SK-N-SH treated with all-trans-retinoic acid at 6 μM for 48 hours (cell line): ENCODE measurements around the gene CNTNAP2.

Source experiments
- ATAC-seq: fragments of 200-7000 bp; cut with Tn5 transposase; 3 replicates; pipeline ENCODE4 v1.9.1; 2020; ENCODE audit warnings: mild to moderate bottlenecking, moderate library complexity
- ARNTL ChIP-seq: fragments of 450-650 bp; formaldehyde crosslinking; IDR thresholded peaks from 2 replicates; pipeline ENCODE4 v1.5.0; 2020; ENCODE audit warnings: low read depth, mild to moderate bottlenecking, moderate library complexity, borderline replicate concordance
- BACH2 ChIP-seq: fragments of 250-450 bp; sonication (Bioruptor Pico); IDR thresholded peaks from 2 replicates; pipeline ENCODE4 v1.9.0; 2021; ENCODE audit warnings: mild to moderate bottlenecking, borderline replicate concordance
- CSDC2 ChIP-seq: fragments of 250-450 bp; sonication (Bioruptor Pico); IDR thresholded peaks from 2 replicates; pipeline ENCODE4 v1.5.0; 2020; ENCODE audit warnings: mild to moderate bottlenecking, moderate library complexity
- ESRRG ChIP-seq: fragments of 250-450 bp; sonication (Bioruptor Pico); IDR thresholded peaks from 2 replicates; pipeline ENCODE4 v1.6.1; 2021; ENCODE audit warnings: mild to moderate bottlenecking
- GLIS3 ChIP-seq: fragments of 250-450 bp; sonication (Bioruptor Pico); IDR thresholded peaks from 2 replicates; pipeline ENCODE4 v1.5.0; 2020; ENCODE audit warnings: mild to moderate bottlenecking, moderate library complexity
- OSR1 ChIP-seq: fragments of 250-450 bp; sonication (Bioruptor Pico); IDR thresholded peaks from 2 replicates; pipeline ENCODE4 v1.8.0; 2022; ENCODE audit warnings: moderate library complexity, mild to moderate bottlenecking, inconsistent platforms
- RARB ChIP-seq: fragments of 250-450 bp; sonication (Bioruptor Pico); IDR thresholded peaks from 2 replicates; pipeline ENCODE4 v1.8.0; 2021; ENCODE audit warnings: mild to moderate bottlenecking, moderate library complexity
- SNAI2 ChIP-seq: fragments of 250-450 bp; sonication (Bioruptor Pico); IDR thresholded peaks from 2 replicates; pipeline ENCODE4 v1.5.0; 2020; ENCODE audit warnings: mild to moderate bottlenecking, moderate library complexity
- TCF4 ChIP-seq: fragments of 250-450 bp; sonication (Bioruptor Pico); IDR thresholded peaks from 2 replicates; pipeline ENCODE4 v1.8.0; 2021; ENCODE audit warnings: mild to moderate bottlenecking, moderate library complexity, borderline replicate concordance
- ZC3H10 ChIP-seq: fragments of 250-450 bp; sonication (Bioruptor Pico); IDR thresholded peaks from 2 replicates; pipeline ENCODE4 v1.5.1; 2021; ENCODE audit warnings: mild to moderate bottlenecking, moderate library complexity
- ZFP3 ChIP-seq: fragments of 250-450 bp; sonication (Bioruptor Pico); IDR thresholded peaks from 2 replicates; pipeline ENCODE4 v1.5.0; 2020; ENCODE audit warnings: mild to moderate bottlenecking, moderate library complexity
- ZFP30 ChIP-seq: fragments of 450-650 bp; formaldehyde crosslinking; IDR thresholded peaks from 2 replicates; pipeline ENCODE4 v1.5.0; 2022; ENCODE audit warnings: mild to moderate bottlenecking, moderate library complexity
- ZNF70 ChIP-seq: fragments of 450-650 bp; formaldehyde crosslinking; IDR thresholded peaks from 2 replicates; pipeline ENCODE4 v1.5.0; 2020; ENCODE audit warnings: mild to moderate bottlenecking, moderate library complexity
- TF ChIP-seq, protein P1 (sequence below): fragments of 250-450 bp; sonication (Bioruptor Pico); IDR thresholded peaks from 2 replicates; pipeline ENCODE4 v1.8.0; 2021; ENCODE audit warnings: low read depth, mild to moderate bottlenecking, moderate library complexity, borderline replicate concordance
- TF ChIP-seq, protein P2 (sequence below): fragments of 250-450 bp; sonication (Bioruptor Pico); IDR thresholded peaks from 2 replicates; pipeline ENCODE4 v1.5.1; 2020; ENCODE audit warnings: low read depth, mild to moderate bottlenecking, moderate library complexity
- TF ChIP-seq, protein P3 (sequence below): fragments of 250-450 bp; sonication (Bioruptor Pico); IDR thresholded peaks from 2 replicates; pipeline ENCODE4 v1.8.0; 2020; ENCODE audit warnings: mild to moderate bottlenecking, moderate library complexity, borderline replicate concordance
- TF ChIP-seq, protein P4 (sequence below): fragments of 250-450 bp; sonication (Bioruptor Pico); IDR thresholded peaks from 2 replicates; pipeline ENCODE4 v1.5.0; 2020; ENCODE audit warnings: mild to moderate bottlenecking, moderate library complexity

CNTNAP2 gene

DNA sequence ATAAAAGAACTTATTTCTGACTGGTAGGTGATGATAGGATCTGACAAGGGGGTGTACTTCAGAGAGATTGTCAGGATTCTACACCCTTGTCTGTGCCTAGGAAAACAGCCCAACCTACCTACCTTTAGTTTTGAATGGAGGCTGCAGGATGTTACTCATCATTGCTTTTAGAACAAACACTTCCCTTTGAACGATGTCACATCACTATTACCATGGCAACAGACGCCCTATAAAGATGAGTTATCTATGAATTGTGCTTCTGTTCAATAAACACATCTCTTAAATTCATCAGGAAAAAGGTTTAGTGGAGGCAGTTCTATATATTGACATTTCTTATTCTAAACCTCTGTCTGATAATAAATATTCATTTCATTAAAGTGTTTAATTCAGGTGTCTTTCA is 362.4 kb downstream of the CNTNAP2 start:
- ATAC-seq = no peak
- TF ChIP-seq SNAI2 (CRISPR knock-in tag) = no peak
- no peak for TF ChIP-seq OSR1 (CRISPR knock-in tag)
- no peak for TF ChIP-seq ZNF70
- TF ChIP-seq CSDC2 (CRISPR knock-in tag) = no peak
- no peak for TF ChIP-seq ARNTL (CRISPR knock-in tag)
- TF ChIP-seq, protein P1, sequence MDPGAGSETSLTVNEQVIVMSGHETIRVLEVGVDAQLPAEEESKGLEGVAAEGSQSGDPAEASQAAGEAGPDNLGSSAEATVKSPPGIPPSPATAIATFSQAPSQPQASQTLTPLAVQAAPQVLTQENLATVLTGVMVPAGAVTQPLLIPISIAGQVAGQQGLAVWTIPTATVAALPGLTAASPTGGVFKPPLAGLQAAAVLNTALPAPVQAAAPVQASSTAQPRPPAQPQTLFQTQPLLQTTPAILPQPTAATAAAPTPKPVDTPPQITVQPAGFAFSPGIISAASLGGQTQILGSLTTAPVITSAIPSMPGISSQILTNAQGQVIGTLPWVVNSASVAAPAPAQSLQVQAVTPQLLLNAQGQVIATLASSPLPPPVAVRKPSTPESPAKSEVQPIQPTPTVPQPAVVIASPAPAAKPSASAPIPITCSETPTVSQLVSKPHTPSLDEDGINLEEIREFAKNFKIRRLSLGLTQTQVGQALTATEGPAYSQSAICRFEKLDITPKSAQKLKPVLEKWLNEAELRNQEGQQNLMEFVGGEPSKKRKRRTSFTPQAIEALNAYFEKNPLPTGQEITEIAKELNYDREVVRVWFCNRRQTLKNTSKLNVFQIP (CRISPR knock-in tag) = no peak
- TF ChIP-seq ZC3H10 (CRISPR knock-in tag) = no peak
- TF ChIP-seq, all 23 proteins: peak for 0

DNA sequence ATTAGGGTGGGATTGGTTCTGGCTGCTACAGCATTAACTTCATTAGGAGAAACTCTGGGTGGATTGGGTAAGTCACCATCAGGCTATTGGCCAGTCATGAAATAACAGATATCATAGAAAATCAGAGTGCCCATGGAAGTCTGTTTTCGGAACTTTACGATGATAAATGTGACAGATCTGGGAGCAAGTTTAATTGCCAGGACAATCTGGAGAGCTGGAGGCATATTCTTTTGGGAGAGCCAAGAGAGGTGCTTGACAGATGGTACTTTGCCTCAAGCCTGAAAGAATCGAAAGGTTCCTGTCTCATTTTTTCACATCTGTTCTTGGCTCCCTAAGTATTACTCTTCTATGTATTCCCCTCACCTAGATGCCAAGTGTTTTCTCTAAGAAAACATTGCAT is 369.9 kb downstream of the CNTNAP2 start:
- no peak for ATAC-seq
- TF ChIP-seq ZNF70 (no peak), ZFP3 (no peak), RARB (CRISPR knock-in tag) (no peak), ZFP30 (CRISPR knock-in tag) (no peak), TCF4 (CRISPR knock-in tag) (peak; percentile 39; the same call in 1 of the 2 replicates)
- TF ChIP-seq, protein P2, sequence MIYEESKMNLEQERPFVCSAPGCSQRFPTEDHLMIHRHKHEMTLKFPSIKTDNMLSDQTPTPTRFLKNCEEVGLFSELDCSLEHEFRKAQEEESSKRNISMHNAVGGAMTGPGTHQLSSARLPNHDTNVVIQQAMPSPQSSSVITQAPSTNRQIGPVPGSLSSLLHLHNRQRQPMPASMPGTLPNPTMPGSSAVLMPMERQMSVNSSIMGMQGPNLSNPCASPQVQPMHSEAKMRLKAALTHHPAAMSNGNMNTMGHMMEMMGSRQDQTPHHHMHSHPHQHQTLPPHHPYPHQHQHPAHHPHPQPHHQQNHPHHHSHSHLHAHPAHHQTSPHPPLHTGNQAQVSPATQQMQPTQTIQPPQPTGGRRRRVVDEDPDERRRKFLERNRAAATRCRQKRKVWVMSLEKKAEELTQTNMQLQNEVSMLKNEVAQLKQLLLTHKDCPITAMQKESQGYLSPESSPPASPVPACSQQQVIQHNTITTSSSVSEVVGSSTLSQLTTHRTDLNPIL (CRISPR knock-in tag) = no peak

DNA sequence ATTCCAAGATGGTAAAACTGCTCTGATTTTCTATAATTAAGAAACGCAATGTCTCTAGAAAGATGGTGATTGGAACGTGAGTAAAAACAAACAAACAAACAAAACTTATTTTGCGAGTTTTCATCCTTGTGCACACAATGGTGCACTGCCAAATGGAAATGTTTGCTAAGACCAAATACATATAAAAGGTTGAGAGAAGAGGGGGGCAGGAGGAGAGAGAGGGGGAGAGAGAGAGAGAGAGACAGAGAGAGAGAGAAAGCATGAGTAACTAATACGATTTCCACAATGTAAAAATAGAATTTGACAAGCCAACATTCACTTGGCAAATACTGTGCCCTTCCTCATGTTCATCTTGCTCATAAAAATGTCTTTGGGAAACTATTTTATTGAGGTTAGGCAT is 375.4 kb downstream of the CNTNAP2 start:
- no peak for ATAC-seq
- TF ChIP-seq SNAI2 (CRISPR knock-in tag) (no peak), BACH2 (CRISPR knock-in tag) (no peak), RARB (CRISPR knock-in tag) (no peak)
- TF ChIP-seq, protein P3, sequence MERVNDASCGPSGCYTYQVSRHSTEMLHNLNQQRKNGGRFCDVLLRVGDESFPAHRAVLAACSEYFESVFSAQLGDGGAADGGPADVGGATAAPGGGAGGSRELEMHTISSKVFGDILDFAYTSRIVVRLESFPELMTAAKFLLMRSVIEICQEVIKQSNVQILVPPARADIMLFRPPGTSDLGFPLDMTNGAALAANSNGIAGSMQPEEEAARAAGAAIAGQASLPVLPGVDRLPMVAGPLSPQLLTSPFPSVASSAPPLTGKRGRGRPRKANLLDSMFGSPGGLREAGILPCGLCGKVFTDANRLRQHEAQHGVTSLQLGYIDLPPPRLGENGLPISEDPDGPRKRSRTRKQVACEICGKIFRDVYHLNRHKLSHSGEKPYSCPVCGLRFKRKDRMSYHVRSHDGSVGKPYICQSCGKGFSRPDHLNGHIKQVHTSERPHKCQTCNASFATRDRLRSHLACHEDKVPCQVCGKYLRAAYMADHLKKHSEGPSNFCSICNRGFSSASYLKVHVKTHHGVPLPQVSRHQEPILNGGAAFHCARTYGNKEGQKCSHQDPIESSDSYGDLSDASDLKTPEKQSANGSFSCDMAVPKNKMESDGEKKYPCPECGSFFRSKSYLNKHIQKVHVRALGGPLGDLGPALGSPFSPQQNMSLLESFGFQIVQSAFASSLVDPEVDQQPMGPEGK (CRISPR knock-in tag) = no peak
- TF ChIP-seq, protein P1 (CRISPR knock-in tag) = no peak

DNA sequence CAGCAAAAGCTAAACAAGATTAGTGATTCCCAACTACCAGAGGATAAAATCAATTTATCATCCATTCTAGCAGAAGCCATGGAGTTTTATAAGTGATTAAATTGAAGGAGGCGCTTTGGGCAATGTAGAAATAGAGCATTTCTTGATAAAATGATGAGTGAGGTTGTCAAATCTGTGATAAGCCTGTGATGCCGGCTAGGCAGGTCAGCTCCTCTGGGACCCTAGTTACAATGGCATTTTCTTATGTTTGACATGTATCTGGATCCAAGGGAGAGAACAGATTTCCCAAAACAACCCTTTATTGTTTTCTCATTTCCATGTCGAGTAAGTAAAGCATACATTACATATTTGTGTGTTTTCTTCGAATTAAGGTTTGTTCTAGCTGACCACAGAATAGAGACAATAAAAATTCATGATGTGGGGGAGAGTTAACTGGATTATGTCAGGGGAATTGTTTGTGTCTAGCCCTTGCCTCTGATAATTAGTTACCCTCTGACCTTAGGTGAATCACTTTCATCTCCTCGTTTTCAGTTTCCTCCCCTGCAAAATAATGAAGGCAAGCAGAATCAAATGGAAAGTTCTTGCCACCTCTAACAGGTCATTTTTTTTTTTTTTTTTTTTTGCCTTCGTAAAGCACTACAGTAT is 378.5 kb downstream of the CNTNAP2 start:
- ATAC-seq = no peak

More for the DNA sequence above, 378.5 kb downstream of the CNTNAP2 start:
- TF ChIP-seq ESRRG = no peak
- TF ChIP-seq SNAI2 (CRISPR knock-in tag) = no peak
- no peak for TF ChIP-seq GLIS3 (CRISPR knock-in tag)
- TF ChIP-seq, protein P4, sequence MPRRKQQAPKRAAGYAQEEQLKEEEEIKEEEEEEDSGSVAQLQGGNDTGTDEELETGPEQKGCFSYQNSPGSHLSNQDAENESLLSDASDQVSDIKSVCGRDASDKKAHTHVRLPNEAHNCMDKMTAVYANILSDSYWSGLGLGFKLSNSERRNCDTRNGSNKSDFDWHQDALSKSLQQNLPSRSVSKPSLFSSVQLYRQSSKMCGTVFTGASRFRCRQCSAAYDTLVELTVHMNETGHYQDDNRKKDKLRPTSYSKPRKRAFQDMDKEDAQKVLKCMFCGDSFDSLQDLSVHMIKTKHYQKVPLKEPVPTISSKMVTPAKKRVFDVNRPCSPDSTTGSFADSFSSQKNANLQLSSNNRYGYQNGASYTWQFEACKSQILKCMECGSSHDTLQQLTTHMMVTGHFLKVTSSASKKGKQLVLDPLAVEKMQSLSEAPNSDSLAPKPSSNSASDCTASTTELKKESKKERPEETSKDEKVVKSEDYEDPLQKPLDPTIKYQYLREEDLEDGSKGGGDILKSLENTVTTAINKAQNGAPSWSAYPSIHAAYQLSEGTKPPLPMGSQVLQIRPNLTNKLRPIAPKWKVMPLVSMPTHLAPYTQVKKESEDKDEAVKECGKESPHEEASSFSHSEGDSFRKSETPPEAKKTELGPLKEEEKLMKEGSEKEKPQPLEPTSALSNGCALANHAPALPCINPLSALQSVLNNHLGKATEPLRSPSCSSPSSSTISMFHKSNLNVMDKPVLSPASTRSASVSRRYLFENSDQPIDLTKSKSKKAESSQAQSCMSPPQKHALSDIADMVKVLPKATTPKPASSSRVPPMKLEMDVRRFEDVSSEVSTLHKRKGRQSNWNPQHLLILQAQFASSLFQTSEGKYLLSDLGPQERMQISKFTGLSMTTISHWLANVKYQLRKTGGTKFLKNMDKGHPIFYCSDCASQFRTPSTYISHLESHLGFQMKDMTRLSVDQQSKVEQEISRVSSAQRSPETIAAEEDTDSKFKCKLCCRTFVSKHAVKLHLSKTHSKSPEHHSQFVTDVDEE (CRISPR knock-in tag) = no peak
- no peak for TF ChIP-seq ARNTL (CRISPR knock-in tag)
